HG03175 (cell line): Measurements from ENCODE around the gene OR1F1.
"Not testable (repeated sequence)": the region's sequence is repeated elsewhere in the genome, so short reads cannot be mapped to it uniquely, and the experiment has no call there.

Source experiments
- ATAC-seq: cut with Tn5 transposase; IDR thresholded peaks from one replicate; pipeline ENCODE4 v1.9.1; 2021; ENCODE audit warnings: mild to moderate bottlenecking, moderate library complexity; ENCODE audit not compliant: unreplicated experiment

Gene OR1F1

GRCh38 chr16:3187798-3188674 is at the start of gene OR1F1:
TSS of gene OR1F1 (plus strand) at chr16:3188204.
- no peak for ATAC-seq

- no peak for ATAC-seq
Observed at GRCh38 chr16:3138342-3138741, 49.7 kb upstream of the OR1F1 start.

DNA sequence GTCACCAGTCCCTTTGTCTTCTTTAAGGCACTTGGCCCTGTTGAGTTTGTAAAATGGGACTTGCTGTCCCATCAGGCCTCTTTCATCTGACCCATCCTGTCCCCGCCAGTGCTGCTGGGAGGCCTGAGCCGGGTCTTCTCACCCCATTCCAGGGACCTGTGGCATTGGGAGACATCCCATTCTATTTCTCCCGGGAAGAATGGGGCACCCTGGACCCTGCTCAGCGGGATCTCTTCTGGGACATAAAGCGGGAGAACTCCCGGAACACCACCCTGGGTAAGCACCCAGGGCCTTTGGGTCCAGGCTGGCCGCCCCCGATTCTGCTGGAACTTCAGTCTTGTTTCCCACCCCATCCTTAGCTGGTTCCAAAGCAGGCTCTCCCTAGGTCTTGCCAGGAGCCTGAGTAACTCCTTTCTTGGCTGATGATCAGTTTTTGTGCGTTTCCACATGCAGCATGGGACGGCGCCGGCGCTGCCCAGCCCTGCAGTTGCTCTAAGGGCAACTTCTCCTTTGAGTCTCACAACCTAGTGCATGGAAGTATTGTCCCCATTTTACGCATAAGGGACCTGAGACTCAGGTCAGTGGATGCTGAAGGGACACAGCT is 49.1 kb upstream of the OR1F1 start:
- ATAC-seq = no peak

DNA sequence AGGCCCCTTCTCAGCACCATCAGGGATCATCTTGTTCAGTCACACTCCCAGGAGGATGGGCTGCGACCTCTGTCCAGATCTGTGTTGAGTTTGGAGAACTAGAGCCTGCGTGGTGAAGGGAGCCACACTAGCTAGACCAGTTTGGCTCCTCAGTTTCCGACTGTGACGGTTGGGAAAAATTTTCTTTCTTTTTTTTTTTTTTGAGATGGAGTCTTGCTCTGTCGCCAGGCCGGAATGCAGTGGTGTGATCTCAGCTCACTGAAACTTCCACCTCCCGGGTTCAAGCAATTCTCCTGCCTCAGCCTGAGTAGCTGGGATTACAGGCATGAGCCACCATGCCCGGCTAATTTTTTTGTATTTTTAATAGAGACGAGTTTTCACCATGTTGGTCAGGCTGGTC is 48.4 kb upstream of the OR1F1 start:
- not testable (repeated sequence) for ATAC-seq

- ATAC-seq = no peak
Observed at GRCh38 chr16:3140603-3141427, 47.2 kb upstream of the OR1F1 start.

DNA sequence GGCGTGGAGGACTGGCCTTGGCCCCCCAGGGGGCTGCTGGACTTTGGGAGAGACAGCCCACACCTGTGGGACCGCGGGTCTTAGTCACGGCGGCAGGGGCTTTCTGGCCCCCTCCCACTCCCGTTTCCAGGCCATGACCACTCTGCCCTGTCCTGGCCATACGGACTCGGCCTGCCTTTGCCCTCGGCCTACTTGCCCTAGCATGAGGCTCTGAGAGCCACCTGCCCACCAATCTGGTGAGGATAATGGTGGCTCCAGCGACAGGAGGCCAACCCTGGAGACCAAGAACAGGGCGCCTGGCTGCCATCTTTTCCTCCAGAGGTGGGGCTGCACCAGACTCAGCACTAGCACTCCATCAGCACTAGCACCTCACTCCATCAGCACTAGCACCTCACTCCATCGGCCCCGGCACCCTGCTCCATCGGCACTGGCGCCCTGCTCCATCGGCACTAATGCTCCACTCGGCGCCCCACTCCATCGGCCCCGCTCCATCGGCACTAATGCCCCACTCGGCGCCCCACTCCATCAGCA is 46.2 kb upstream of the OR1F1 start:
- ATAC-seq = no peak

GRCh38 chr16:3142327-3142726 is 45.7 kb upstream of the OR1F1 start:
- ATAC-seq = no peak

- ATAC-seq = no peak
Observed at GRCh38 chr16:3142770-3143169, 45.2 kb upstream of the OR1F1 start.

- ATAC-seq = no peak
Observed at GRCh38 chr16:3143189-3143588, 44.8 kb upstream of the OR1F1 start.

DNA sequence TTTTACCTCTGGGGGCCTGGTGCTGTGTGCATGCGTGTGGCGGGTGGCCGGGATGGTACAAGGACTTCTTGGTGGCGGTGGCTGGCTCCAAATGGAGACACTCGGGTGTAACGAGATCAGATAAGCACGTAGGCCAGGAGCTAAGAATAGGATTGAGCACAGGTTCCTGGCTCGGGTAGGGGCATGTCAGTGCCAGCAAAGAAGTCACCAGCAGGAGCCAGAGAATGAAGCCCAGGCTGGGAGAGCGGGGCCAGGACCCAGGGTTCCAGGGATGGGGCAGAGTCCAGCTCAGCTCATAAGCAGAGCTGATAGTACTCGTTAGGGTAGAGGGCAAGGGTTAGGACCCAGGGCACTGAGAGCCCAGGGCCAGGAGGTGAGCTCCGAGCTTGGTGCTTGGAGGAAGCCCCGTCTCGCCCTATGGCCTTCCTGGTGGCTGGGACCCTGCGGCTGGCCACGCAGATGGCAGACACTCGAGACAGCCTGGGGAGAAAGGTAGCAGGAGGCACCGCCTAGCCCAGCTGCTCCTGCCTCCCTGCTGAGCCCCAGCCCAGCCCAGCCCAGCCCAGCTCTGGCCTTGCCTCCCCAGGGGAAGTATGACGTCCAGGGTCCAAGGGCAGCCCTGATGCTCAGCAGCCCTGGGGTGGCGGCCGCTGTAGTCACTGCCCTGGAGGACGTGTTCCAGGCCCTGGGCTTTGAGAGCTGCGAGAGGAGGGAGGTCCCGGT is 44.2 kb upstream of the OR1F1 start:
- ATAC-seq = no peak

- no peak for ATAC-seq
Observed at GRCh38 chr16:3144321-3144983, 43.6 kb upstream of the OR1F1 start.

DNA sequence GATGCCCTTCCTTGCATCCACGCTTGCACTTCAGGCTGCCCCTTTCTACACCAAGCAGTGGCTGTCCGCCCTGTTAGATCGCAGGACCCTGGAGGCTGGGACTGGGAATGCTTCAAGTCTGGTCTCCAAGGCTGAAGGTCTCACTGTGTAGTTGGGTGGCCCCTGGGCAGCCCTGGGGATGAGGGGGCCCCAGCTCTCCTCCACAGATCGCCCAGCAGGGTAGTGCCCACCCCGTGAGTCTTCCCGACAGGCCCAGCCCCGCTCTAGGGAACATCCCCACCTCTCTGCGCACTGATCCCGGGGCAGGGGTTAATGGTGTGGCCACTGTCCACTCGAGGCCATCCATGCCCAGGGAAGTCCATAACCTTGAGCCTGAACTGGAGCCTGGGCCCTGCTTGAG is 42.9 kb upstream of the OR1F1 start:
- ATAC-seq = no peak

DNA sequence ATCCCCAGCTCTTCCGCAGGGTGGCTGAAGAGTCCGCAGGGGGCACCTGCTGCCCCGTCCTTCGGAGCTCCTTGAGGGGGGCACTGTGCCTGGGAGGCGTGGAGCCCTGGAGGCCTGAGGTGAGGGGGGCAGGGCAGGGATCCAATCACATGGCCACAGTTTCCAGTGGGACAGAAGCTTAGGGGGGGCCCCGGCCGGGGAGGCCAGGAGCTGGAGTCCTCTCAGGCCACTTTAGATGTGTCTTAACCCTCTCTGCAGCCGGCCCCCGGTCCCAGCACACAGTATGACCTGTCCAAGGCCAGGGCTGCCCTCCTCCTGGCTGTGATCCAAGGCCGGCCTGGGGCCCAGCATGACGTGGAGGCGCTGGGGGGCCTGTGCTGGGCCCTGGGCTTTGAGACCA is 42.3 kb upstream of the OR1F1 start:
- ATAC-seq = no peak

DNA sequence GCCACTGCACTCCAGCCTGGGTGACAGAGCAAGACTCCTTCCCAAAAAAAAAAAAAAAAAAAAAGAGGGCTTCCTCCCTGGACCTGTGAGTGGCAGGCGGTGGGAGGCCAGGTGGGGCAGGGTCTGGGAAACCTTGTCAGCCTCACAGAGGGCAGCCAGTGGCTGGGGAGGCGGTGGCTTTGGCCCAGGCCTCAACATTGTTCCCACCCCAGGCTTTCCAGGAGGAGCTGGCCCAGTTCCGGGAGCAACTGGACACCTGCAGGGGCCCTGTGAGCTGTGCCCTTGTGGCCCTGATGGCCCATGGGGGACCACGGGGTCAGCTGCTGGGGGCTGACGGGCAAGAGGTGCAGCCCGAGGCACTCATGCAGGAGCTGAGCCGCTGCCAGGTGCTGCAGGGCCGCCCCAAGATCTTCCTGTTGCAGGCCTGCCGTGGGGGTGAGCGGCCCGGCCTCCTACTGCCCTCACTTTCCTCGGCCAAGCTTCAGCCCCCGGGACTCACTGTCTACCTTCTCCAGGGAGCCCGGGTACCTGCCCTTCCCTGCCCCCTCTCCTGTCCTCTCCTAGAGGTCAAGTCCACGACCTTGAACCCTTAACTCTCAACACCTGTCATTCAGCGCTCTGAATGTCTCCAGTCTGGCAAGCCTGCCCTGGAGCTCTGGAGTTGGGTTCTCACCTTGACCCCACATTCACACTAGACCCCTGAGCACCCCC is 40.8 kb upstream of the OR1F1 start:
- ATAC-seq = no peak

GRCh38 chr16:3147757-3148104 is 40.3 kb upstream of the OR1F1 start:
- ATAC-seq = no peak

DNA sequence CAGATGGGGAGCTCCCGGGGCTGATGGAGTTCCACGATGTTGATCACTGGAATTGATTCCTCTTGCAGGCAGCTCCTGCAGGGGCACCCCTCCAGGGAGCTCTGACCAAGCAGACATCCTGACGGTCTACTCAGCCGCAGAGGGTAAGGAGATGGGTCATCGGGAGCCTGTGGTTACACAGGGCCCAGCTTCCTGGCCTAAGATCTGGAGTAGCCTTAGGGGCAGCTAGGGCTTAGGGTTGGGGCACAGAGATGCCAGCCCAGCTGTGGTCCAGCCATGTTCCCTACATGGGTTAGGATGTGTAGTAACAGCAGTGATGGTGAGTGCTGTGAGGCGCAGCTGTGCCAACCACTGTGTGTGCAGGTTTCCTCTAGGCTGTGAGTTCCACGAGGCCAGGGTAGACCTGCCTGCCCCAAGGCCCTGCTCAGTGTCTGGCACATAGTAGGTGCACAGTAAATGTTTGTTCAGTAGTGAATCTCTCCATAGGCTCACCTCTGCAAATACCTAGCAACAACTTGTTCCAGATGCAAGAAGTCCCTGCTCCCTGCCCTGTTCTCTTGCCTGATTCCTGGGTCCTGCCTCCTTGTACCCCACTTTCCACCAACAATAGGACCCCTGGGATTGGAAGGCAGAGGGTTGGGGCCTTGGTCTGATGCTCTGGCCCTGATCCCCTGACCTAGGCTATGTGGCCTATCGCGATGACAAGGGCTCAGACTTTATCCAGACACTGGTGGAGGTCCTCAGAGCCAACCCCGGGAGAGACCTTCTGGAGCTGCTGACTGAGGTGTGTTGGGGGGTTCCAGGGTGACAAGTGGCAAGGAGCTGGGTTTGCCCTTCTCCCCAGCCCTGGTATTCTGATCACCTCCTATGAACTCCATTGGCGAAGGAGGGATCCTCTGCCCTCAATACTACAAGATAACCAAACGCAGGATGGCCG is 39.5 kb upstream of the OR1F1 start:
- ATAC-seq = no peak

- no peak for ATAC-seq
Observed at GRCh38 chr16:3149193-3149530, 38.8 kb upstream of the OR1F1 start.

DNA sequence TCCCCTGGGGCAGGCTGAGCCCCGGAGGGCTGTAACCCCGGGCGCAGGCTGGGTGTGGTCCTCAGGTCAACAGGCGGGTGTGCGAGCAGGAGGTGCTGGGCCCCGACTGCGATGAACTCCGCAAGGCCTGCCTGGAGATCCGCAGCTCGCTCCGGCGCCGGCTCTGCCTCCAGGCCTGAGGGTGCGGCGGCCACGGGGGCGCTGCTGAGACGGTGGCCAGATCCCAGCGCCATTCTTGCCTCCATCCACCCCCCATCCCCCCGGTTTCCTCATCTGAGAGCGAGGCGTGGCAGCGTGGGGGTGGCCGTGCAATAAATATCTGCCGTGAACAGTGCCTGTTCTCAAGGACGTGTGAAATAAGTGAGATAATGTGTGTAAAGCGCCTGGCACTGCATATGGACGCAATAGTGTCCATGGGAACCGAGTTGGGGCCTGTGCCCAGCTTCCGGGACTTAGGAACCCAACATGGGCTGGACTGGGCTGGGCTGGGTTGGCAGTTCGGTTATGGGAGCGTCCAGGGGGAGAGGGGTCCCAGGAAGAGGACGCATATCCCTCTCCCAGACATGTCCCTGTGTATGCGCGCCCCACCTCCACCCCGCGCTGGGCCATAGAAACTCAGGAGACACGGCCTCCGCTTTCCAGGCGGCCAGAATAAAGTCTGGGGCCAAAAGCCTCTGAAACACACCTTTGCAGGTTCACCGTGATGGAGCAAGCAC is 38.2 kb upstream of the OR1F1 start:
- ATAC-seq = peak; percentile 4
